NCI-H2081 (cell line): ENCODE data around the gene PHC2.

ENCODE experiments used
- DNase-seq, 2 experiments: peaks; one replicate each; lab custom pipeline; 2025; lab: John Stamatoyannopoulos, UW

Gene PHC2

GRCh38 chr1:33331444-33332356 is 99.2 kb downstream of the PHC2 start:
- DNase-seq, result no peak

- DNase-seq, result no peak
Measured at GRCh38 chr1:33330906-33331305, 100.0 kb downstream of the PHC2 start.

GRCh38 chr1:33330361-33330890 is 100.5 kb downstream of the PHC2 start:
- no peak for DNase-seq

GRCh38 chr1:33329600-33330305 is 101.1 kb downstream of the PHC2 start:
- DNase-seq, result no peak

- DNase-seq, result no peak
Measured at GRCh38 chr1:33328817-33329216, 102.1 kb downstream of the PHC2 start.

GRCh38 chr1:33327587-33328325 is 103.1 kb downstream of the PHC2 start:
- DNase-seq, result no peak

GRCh38 chr1:33326785-33327184 is 104.1 kb downstream of the PHC2 start:
- DNase-seq, result no peak

- DNase-seq, result no peak
Measured at GRCh38 chr1:33324677-33325575, 106.0 kb downstream of the PHC2 start.

- no peak for DNase-seq
Measured at GRCh38 chr1:33323663-33324477, 107.0 kb downstream of the PHC2 start.

- DNase-seq, result no peak
Measured at GRCh38 chr1:33322870-33323585, 107.9 kb downstream of the PHC2 start.

- DNase-seq, result no peak
Measured at GRCh38 chr1:33322109-33322508, 108.8 kb downstream of the PHC2 start.

GRCh38 chr1:33321178-33321577 is 109.7 kb downstream of the PHC2 start:
- DNase-seq, result no peak

- DNase-seq, result no peak
Measured at GRCh38 chr1:33320619-33321165, 110.2 kb downstream of the PHC2 start, which contains the start of gene A3GALT2. A3GALT2 (minus strand) TSS chr1:33321098; CDS start chr1:33321098, 0 bp downstream.

- no peak for DNase-seq
Measured at GRCh38 chr1:33319949-33320618, 110.8 kb downstream of the PHC2 start.

- no peak for DNase-seq
Measured at GRCh38 chr1:33319186-33319948, 111.5 kb downstream of the PHC2 start.

GRCh38 chr1:33317946-33318345 is 112.9 kb downstream of the PHC2 start:
- DNase-seq, result no peak

GRCh38 chr1:33317354-33317753 is 113.5 kb downstream of the PHC2 start:
- no peak for DNase-seq

- DNase-seq, result no peak
Measured at GRCh38 chr1:33316601-33317000, 114.3 kb downstream of the PHC2 start.
